Midbrain (tissue), 1 donor: ENCODE measurements around the gene RTKN.
"Not testable (repeated sequence)": the region's sequence is repeated elsewhere in the genome, so short reads cannot be mapped to it uniquely, and the experiment has no call there.

Experiments used
- DNase-seq: peaks from one replicate; lab custom pipeline; 2025; lab: John Stamatoyannopoulos, UW

Gene RTKN

DNA sequence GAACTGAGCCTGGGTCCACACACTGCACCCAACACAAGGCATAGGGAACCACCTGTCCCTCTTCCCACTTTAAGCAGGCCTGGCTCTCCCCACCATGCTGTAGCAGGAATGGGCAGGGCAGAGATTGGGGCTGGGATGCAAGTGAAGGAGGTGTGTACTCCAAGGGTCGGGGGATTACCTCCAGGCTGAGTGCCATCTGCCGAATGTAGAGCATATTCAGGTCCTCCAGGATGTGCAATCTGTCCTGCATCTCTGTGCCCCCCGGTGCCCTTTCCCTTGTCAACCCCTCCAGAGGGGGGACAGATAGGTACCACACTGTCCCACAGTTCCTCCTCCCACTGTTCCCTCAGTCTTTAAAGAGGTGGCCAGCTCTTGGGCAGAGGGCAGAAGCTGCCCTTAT is 2.4 kb downstream of the RTKN start:
- peak; percentile 60 for DNase-seq

DNA sequence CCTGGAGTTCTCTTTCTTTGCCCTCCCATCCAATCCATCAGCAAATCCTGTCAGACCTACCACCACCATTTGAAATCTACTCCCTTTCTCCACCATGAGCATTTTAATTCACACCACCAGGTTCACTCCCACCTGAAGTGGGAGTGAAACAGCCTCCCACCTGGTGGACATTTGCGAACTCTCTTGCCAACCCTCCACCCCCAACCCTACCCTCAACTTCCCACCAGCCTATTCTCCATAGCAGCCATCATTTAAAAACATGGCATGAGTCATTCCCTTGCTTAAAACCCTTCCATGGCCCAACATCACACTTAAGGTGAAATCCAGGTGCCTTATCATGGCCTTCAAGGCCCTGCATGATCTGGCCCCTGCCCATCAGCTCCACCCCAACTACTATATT is 3.5 kb downstream of the RTKN start:
- no peak for DNase-seq

DNA sequence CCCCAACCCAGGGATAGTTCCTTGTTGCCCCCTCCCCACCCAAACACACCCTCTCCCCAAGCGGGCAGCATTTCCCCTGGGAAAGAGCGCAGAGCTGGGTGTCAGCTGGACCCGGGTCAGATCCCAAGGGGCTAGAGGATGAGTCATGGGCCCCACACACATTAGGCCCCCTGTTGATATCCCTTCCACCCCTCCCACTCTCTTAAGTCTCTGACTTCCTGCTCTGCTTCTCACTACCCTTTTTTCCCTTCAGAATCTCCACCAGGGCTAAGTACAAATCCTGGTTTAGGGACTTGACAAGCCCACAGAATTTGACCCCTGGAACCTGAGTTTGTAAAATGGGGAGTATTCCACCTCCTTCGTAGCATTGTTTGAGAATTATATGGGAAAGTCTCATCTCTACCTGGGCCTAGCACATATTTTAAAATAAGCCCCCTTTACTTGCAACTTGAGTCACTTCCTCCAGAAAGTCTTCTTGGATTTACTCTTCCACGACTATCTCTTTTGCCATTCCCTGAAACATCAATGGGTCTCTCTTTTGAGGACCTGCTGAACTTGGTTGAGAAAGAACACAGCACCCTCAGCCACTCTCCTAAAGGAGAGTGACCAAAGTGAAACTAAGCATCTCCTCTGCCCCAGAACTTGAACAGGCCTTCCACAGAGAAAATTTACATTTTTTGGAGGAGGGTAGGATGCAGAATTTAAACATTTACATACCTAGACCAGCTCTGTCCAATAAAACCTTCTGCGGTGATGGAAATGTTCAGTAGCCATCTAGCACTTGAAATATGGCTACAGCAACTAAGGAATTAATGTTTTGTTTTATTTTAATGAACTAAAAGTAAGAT is 4.7 kb downstream of the RTKN start:
- DNase-seq, result no peak

DNA sequence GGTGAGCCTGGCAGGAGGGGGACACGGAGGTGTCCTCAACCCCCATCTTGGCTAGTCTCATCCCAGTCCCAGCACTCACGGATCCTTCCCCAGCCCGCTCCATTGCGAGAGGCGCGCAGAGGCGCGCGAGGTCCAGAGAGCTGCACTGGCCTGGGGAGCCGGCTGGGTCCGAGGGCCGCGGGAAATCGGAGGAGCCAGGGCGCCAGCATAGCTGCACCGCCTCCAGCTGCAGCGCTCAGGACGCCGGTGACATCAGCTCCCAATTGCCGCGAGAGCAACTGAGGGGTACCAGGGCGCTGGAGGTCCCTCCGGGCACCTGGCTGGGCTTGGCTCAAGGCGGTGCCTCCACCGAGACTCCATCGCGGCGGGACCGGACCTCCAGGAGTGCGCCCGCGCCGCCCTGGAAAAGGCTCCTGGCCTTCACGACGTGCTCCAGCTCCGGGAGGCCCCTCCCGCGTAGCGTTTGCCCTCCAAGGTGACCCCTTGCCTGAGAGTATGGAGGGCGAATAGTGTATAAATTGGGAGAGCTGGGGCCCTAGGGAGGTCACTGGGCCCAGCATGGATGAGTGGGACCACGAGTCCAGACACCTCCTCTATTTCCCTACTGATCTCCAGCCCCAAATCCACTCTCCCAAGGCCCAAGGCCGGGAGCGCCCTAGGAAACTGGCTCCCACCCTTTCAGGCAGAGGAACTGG is 5.5 kb downstream of the RTKN start:
- DNase-seq, result no peak

DNA sequence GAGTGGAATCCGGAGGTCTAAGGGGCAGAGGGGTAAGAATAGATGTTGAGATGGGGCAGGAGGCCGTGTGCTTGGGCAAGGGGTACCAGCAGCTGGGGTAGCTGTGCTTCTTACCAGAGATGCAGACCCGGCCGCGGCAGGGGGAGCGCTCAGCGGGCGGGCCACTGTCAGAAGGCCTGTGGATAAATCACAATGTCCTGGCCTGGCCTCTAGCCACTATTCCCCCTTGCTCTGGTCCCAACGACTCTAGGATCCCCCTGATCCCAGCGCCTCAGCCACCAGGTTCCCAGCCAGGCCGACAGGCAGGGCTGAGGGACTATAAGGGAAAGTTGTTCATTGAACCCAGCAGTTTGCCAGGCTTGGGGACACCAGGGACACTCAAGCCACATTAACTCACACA is 11.2 kb downstream of the RTKN start:
- DNase-seq, result no peak

DNA sequence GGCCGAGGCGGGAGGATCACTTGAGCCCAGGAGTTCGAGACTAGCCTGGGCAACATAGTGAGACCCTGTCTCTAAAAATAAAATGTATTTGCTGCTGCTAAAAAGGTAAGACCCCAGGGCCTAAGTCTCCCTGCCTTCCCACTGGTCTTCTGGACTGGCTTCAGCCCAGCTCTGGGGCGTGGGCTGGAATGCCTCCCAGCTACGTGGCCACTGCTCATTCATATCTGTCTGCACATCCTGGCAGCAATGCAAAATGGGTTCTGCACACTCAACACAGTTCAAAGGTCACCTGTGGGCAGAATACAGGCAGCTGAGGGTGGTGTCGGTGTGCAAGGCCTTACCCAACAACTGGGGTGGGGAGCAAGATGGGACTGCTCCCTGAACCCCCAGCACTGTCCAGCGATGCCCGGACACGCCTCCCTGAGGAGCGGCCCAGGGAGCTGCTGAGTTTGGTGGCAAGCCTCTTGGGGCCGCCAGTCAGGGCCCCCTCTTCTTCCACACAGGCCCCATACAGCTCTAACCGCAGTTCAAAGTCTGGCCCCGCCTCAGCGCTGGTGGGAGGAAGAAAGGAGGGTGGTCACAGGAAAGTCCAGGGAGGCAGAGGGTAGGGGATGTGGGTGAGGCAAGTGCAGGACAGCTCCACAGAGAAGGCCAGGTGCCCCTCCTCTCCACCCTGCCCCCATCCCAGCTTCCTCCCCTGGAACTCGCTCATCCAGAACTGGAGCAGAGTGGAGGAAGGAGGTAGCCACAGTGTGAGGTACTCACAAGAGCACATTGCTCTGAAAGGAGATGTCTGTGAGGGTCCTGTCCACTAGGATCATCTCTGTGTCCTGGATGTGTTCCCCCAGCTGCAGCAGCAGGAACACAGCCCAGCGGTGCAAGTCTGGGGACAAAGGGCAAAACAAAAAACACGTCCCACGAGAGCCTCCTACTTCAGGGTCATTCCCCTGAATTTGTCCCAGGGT is 12.0 kb downstream of the RTKN start:
- DNase-seq, result no peak

DNA sequence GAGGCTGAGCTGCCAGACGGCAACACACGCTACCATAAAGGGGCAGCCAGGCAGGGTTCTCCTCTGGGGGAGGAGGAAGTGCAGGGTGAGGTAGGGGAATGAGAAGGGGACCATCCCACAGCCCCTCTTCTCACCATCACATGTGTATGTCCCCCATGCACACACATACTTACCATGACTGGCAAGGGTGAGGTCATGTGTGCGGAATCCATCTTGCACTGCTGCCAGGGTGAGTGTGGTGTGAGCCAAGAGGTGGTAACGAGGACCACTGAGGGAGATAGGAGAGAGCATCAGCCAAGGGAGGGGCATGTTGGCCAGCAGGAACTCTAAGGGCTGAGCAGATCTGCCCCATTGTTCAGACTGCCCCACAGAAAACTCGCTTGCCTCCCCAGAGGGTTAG is 13.1 kb downstream of the RTKN start:
- DNase-seq, result no peak

DNA sequence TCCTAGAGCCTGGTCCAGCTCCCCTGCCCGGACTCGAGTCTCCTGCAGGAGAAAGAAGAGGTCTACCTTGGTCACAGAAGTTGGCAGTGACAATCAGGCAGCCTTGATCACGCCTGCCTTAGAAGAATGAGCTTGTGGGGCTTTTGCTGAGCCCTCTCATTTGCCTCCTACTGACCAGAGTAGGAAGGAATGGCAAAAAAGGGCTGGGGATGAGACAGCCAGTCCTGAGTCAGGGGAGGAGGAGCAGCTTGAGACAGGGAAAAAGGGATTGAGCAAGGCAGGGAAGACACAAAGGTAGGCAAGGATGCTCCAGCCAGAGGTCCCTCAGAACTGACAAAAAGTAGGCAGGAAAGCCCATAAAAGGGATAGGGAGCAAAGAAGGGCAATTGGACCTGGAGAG is 14.2 kb downstream of the RTKN start:
- DNase-seq, result no peak

DNA sequence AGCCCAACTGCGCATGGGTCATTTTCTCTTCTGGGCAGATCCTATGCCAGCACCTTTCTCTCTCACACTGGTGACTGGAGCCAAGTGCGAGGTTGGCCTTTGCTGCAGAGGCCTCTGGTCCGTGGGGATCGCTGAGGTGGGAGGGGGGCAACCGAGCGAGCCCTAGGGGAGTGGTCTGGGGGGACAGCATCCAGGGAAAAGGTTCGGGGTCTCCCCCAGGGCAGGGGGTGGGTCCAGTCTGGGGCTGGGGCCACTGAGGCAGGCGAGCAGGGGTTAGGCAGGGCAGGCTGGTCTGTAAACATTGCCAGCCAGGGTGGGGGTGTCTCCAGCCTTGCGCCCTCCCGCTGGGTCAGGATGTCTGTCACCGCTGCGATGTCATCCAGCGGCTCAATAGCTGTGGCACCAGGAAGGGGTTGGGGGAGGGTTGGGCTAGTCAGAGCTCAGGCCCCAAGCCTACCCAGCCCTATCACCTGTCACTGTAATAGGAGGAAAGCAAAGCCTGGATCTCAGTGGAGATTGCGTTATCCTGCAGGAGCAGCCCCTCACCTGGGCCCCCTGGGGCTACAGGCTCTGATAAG is 15.5 kb downstream of the RTKN start:
- no peak for DNase-seq

DNA sequence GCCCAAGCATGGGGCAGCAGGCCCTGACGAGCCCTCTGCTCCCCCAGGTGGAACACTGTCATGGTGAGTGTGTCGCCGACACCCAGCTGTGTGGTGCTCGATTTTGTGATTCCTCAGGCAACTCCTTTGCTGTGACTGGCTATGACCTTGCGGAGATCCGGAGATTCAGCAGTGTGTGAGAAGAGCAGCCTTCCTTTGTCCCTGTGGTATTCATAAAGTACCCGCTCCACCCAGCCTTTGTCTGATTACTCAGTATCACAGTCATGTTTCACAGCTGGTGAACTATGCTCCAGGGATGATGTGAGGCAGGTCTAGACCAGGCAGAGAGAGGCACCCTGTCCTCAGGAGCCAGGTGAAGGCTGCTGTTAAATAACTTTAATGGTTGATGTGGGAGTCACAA is 16.2 kb downstream of the RTKN start:
- no peak for DNase-seq

DNA sequence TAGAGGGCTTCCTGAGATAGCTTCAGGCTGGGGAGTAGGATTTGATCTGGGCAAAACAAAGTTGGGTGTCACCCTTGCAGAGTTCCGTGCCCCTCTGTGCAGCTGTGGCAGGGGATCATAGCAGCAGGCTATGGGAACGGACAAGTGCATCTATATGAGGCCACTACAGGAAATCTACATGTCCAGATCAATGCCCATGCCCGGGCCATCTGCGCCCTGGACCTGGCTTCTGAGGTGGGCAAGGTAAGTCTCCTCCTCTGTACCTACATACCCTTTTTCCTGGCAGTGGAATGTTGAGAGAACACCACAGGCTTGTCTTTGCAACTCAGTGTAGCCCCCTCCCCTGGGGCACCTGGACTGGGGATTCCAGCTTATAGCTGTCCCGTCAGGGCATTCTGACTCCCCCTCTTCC is 16.7 kb downstream of the RTKN start:
- no peak for DNase-seq

DNA sequence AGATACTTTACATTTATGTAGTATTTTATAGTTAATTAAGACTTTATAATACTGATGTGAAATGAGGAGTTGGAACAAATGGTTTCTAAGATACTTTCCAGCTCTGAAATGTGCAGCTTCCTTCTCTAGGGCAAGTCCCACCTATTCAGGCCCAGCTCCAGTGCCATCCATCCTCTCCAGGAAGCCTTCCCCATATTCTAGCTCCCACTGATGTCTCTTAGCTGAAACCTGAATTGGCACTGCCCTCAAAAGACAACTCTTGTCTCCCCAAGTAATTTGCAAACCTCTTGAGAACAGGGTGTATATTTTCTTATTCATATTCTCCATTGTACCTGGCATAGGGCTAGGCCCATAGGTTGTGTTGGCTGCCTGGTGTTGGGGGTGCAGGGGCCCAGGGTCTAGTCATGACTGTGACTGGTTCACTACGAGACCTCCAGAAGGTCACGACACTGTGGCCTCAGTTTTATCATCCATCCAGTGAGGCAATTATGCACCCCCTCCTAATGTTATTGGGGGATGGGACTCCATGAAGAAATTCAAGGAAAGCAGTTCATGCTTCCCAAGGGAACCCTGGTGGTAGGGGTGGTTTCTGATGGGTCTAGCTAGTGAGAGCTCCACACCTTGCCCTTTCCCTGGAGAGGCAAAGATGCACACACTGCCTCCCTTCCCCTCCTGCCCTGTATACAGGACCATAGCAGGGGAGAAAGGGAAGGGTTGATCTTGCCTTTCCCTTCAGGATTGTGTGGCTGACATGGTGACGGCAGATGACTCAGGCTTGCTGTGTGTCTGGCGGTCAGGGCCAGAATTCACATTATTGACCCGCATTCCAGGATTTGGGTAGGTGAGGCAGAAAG is 17.4 kb downstream of the RTKN start:
- DNase-seq, result no peak

DNA sequence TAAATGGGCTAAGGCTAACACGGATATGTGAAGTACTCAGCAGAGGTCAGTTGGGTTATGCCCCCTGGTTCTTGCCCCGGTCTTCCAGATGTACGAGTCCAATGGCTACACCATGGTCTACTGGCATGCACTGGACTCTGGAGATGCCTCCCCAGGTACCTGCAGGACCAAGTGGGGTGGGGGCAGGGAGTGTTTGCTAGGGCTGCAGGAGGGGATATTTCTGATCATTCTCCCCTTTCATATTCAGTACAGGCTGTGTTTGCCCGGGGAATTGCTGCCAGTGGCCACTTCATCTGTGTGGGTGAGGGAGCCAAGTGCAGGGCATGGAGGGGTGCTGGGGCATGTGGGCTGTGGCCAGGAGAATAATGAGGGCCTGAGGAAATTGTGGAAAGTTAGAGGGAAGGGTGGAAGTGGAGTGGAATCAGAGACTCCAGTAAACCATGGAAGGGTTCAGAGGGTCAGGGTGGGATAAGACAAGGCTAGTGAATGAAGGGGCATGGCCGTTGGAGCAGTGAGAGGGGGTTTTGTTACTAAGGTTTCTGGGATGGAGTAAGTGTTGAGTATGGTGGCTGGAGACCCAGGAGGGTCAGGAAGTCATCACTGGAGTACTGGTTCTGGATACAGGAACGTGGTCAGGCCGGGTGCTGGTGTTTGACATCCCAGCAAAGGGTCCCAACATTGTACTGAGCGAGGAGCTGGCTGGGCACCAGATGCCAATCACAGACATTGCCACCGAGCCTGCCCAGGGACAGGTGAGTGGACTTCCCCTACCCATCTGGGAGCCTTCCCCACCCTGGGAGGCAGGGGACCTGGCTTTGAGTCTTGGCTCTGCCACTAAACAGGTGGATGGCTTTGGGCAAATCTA is 18.3 kb downstream of the RTKN start:
- DNase-seq, result no peak

DNA sequence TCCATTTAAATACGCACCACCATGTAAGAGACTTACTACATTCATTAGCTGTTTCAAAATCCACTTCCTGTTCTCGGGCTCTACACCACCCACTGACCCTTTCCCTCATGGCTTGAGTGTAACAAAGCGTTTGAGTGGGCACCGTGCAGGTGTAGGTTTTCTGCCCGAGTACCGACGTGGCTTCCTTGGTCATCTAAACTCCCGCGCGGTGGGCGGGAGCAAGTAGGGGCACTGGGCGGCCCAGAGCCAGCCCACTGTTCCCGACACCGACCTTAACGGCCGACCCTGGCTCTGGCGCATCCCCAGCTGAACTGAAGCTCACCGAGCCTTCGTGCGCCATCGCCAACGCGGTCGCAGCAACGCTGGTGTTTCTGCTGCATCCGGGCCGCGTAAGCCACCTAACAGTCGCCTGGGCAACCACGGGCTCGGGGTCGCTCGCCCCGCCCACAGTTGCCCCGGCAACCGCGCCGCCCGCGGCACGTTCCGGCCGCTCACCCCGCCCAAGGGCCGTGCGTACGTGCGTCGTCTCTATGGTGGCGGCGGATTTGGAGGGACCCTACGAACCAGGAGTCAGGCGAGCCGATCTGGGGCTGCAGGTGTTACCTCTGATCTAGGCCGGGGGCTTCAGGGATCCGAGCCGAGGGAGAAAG is 20.4 kb downstream of the RTKN start, which contains the start of the genes C2orf81 and WDR54:
TSS of gene C2orf81 (minus strand) at position 399 of the 650 bp plus-strand sequence. CDS start at position 340, 59 bp downstream.
TSS of gene WDR54 (plus strand) at position 510 of the 650 bp plus-strand sequence. CDS start 424 bp downstream, outside the sequence.
- DNase-seq, result peak; percentile 70

DNA sequence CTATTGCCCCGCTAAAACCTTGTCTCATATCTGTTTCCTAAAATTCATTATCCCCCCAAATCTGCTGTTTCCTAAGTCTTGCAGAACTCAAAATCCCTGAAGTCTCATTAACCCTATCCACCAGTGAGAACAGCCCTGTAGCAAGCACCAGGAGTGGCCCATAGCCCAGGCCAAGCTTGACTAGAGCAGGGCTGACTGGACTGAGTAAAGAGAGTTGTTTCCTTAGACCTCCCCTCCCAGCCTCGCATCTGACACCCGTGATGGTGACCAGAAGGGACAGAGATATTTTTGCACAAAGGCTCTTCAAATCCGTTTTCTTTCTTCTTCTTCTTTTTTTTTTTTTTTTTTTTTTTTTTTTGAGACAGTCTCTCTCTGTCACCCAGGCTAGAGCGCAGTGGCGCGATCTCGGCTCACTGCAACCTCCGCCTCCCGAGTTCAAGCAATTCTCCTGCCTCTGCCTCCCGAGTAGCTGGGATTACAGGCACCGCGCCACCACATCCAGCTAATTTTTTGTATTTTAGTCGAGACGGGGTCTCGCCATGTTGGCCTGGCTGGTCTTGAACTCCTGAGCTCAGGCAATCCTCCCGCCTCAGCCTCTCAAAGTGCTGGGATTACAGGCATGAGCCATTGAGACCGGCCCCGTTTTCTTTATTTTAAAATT is 21.2 kb downstream of the RTKN start:
- DNase-seq, result not testable (repeated sequence)

DNA sequence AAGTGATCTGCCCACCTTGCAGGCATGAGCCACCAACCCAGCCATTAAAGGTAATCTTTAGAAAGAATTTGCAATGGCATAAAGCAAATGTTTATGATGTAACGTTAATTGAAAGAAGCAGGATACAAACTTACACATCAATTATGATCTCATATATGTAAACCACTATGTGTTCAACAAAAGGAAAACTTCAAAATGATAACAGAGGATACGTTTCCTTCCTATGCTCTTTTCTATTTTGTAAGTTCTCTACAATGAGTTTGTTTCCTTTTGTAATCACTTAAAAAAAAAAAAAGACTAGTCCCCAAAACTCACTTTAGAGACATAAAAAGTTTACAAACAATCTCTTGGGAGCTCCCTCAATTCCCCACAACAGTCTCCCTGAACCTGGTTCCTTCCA is 21.7 kb downstream of the RTKN start:
- DNase-seq, result no peak

DNA sequence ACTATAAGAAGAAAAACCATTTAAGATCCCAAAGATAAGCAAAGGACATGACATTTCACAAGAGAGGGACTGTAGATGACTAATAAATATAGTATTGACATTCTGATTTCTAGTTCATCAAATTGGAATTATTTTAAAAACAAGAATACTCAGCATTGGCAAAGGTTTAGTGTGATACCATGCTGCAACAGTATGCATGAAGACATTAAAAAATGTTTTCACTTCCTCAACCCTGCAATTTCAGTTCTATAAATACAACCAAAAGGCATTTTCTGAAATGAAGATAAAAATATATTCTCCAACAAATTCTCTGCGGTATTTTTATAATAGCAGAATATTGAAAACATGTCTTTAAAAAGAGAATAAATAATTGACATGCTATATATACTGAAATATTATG is 22.4 kb downstream of the RTKN start:
- no peak for DNase-seq

DNA sequence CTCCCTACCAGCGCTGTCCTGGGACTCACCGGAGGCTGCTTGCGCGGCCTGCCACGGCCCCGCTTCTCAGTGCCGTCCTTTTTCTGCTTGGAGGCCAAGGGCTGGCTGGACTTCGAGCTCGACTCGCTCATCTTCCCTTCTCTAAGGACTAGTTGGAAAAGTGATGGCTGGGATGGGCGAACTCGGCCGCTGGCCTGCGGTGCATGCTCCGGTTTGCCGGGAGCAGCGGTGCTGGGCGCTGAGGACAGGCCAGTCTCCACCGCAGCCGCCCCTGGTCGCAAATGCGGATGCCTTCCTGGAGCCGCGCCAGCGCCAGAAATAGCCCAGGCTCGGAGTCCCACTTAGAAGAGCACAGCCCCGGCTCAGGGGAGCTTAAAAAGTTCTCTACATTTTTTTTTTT is 23.4 kb downstream of the RTKN start:
- no peak for DNase-seq

DNA sequence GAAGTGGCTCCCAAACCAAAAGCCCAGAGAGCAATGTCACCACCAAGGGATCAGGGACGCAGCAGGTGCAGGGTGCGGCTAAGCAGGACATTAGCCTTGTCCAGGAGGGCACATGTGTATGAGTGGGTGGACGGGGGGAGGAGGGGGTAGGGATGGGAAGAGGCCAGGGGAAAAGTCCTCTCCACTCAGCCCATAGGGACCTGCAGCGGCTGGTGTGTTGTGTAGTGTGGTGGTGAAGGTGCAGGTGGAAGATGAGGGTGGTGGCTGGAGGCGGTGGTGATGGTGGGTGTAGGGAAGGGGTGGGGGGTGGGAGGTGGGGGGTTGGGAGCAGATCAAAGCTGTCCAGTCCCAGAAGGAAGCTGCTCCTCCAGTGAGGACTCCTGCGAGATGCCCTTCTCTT is 24.0 kb downstream of the RTKN start:
- no peak for DNase-seq
